NCI-H748 treated with DMSO at 0.1 percent for 48 hours (cell line): ENCODE data around the gene DLG4.
"Not testable (repeated sequence)": the region's sequence is repeated elsewhere in the genome, so short reads cannot be mapped to it uniquely, and the experiment has no call there.

Experiments used
- DNase-seq: peaks from one replicate; lab custom pipeline; 2025; lab: John Stamatoyannopoulos, UW

Gene DLG4

GRCh38 chr17:7184091-7184488 lies 35.5 kb downstream of the DLG4 start:
- no peak for DNase-seq

GRCh38 chr17:7183433-7184090 lies 36.1 kb downstream of the DLG4 start:
- DNase-seq: no peak

GRCh38 chr17:7182101-7182500 lies 37.5 kb downstream of the DLG4 start:
- DNase-seq: not testable (repeated sequence)

- no peak for DNase-seq
Observed at GRCh38 chr17:7179317-7180254, 40.0 kb downstream of the DLG4 start, which contains the start of gene ASGR1. TSS of gene ASGR1 (minus strand) at chr17:7179370. CDS start at chr17:7178563, 807 bp downstream.

- DNase-seq: no peak
Observed at GRCh38 chr17:7178973-7179316, 40.7 kb downstream of the DLG4 start.

- DNase-seq: peak; percentile 34
Observed at GRCh38 chr17:7177954-7178477, 41.6 kb downstream of the DLG4 start.

GRCh38 chr17:7177191-7177953 lies 42.3 kb downstream of the DLG4 start:
- DNase-seq: peak; percentile 67

- DNase-seq: no peak
Observed at GRCh38 chr17:7176841-7177190, 42.8 kb downstream of the DLG4 start.

GRCh38 chr17:7176107-7176840 lies 43.4 kb downstream of the DLG4 start:
- no peak for DNase-seq

- no peak for DNase-seq
Observed at GRCh38 chr17:7175330-7175733, 44.3 kb downstream of the DLG4 start.

GRCh38 chr17:7174603-7175326 lies 44.9 kb downstream of the DLG4 start:
- no peak for DNase-seq

- no peak for DNase-seq
Observed at GRCh38 chr17:7173687-7174602, 45.7 kb downstream of the DLG4 start.

GRCh38 chr17:7172522-7173191 lies 47.0 kb downstream of the DLG4 start:
- DNase-seq: not testable (repeated sequence)

GRCh38 chr17:7169565-7169908 lies 50.1 kb downstream of the DLG4 start:
- DNase-seq: not testable (repeated sequence)

- not testable (repeated sequence) for DNase-seq
Observed at GRCh38 chr17:7168841-7169564, 50.6 kb downstream of the DLG4 start.

GRCh38 chr17:7167832-7168231 lies 51.8 kb downstream of the DLG4 start:
- DNase-seq: no peak

- no peak for DNase-seq
Observed at GRCh38 chr17:7166873-7167272, 52.8 kb downstream of the DLG4 start.

GRCh38 chr17:7159571-7159970 lies 60.1 kb downstream of the DLG4 start:
- not testable (repeated sequence) for DNase-seq

GRCh38 chr17:7158424-7158823 lies 61.2 kb downstream of the DLG4 start:
- DNase-seq: not testable (repeated sequence)
